HG03457 (cell line): Measurements from ENCODE around the gene EML1.

ENCODE experiments used
- ATAC-seq: cut with Tn5 transposase; IDR thresholded peaks from one replicate; pipeline ENCODE4 v1.9.1; 2021; ENCODE audit warnings: moderate number of reproducible peaks; ENCODE audit not compliant: unreplicated experiment

The EML1 gene

GRCh38 chr14:99821519-99822508, 28.6 kb downstream of the EML1 start:
- ATAC-seq, result no peak

DNA sequence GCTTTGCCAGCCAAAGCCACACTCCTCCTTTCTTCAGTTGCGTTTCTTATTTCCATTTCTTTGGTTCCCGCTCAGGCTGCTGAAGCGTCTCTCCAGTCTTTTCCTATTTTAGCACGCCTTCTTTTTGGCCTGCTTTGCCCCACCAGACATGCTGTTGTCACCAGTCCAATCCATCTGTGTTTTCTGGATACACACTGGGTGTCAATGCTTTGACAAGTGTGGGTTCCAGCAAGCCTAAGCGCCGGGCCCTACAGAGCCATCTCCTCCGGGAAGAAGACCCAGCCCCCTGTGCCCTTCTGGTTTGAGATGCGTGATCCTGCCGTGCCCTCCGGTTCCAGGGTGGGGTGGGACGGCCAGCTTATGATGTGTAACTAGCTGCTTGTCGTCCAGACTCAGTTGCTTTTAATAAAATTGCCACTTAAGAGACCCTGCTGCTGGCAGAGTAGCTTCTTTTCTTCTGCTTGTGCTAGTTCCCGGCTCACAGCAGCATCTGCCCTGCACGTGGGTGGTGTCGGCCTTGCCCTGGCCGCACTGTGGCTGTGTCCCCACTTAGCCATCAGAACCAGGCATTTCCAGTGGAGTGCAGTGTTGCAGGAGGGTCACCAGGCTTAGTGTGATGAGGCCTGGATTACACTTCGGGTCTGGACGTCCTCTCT, 29.7 kb downstream of the EML1 start:
- ATAC-seq, result no peak

DNA sequence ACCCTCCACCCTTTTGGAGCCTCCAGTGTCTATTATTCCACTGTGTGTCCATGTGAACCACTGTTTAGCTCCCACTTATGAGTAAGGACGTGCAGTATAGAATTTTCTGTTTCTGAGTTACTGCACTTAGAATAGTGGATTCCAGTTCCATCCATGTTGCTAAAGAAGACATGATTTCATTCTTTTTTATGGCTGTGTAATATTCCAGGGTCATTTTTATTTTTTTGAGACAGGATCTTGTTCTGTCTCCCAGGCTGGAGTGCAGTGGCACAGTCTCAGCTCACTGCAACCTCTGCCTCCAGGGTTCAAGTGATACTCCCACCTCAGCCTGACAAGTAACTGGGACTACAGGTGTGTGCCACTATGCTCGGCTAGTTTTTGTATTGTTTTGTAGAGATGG, 31.6 kb downstream of the EML1 start:
- no peak for ATAC-seq

GRCh38 chr14:99829450-99829849, 36.2 kb downstream of the EML1 start:
- ATAC-seq, result no peak

- ATAC-seq, result no peak
Observed at GRCh38 chr14:99831303-99831702, 38.1 kb downstream of the EML1 start.

GRCh38 chr14:99831903-99832685, 38.9 kb downstream of the EML1 start:
- ATAC-seq, result no peak

- ATAC-seq, result no peak
Observed at GRCh38 chr14:99837822-99838221, 44.6 kb downstream of the EML1 start.

- no peak for ATAC-seq
Observed at GRCh38 chr14:99838639-99839134, 45.5 kb downstream of the EML1 start.

DNA sequence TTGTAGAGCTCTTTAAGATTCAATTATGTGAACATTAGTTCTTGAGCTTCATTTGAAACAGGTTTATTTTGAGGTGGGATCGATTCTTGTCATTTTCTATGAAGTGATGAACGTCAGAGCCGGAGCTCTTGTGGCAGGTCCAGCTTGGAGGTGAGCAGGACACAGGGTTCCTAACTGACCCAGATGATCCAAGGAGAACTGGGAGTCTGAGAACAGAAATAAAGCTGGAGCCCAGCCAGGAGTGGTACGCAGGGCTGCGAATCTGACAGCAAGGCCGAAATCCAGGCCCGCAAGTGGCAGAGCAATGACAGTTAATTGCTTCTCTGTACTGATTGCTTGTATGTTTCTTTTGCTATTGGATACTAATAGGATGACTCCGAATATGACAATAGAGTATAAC, 46.5 kb downstream of the EML1 start:
- no peak for ATAC-seq

GRCh38 chr14:99840265-99840664, 47.1 kb downstream of the EML1 start:
- ATAC-seq, result no peak

DNA sequence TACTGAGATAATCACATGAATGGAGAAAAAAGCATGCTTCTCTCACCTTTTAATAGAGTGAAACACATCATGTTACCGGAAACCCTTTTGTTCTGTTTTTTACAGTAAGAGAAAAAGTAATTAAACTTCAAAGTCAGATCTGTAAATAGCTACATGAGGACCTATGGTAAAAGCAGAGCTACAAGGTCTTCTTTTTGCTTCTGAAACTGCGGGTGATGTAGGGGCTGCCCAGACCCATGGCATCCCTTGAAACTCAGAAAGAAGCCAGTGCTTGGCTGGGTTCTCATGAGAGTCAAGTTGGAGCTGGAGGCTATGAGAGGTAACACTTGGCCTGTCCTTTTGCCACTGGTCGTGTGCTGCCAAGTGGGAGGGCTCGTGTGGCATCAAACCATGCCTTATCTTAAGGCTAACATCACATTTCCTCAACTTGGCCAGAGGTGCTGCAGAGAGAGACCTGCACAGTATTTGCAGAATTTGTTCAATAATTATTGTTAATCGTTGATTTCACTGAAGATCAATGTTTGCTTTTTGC, 47.6 kb downstream of the EML1 start:
- ATAC-seq, result no peak

DNA sequence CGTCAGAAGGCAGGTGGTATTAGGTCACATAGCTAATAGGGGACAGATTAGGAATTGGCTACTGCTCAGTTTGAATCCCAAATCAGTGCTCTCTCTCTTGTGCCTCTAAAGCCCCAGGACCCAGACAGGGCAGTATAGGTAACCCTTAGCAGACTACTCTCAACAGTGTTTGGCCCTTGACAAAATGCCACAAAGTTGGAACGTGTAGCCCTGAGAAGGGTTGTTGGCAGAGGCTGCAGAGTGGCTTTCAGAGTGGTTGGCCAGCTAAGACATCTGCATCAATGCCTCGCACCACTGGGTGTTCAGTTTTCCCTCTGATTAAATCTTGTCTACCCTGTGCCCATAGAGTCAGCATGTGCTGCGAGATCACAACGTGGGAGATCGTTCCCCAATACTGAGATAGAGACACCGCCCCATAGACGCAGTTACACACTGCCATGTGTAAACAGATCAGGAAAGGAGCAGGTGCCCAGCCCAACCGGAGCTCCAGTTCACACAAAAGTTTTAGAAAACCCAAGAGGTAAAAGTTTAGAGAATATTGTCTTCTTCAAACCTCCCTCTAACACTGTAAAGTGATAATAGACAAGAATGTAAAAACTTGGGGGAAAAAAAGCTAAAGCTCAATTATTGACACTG, 48.3 kb downstream of the EML1 start:
- ATAC-seq, result no peak

- no peak for ATAC-seq
Observed at GRCh38 chr14:99842141-99842540, 48.9 kb downstream of the EML1 start.

DNA sequence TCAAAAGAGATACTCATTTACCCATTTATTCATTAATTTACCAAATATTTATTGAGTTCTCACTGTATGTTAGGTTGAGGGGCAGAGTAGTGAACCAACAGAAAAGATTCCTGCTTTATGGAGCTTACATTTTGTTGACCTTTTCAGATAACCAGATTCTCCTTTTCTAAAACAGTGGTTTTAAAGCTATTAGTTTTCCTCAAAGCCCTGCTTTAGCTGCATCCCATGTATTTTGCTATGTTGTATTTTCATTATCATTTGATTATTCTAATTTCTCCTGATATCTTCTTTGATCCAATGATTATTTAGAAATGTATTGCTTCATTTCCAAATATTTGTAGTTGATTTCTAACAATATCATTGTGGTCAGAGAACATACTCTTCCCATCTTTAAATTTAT, 53.6 kb downstream of the EML1 start:
- no peak for ATAC-seq

DNA sequence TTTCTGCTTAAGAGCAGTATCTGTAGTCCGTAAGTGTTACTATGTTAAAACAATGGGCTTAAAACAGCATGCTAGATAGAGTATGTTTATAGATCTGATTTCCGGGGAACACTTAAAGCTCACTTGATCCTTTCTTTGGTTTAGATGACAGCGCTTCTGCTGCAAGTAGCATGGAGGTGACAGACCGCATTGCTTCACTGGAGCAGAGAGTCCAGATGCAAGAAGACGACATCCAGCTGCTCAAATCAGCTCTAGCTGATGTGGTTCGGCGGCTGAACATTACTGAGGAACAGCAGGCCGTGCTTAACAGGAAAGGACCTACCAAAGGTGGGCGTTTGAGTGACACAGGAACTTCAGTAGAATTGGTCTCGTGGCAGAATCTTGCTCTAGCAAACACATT, 57.5 kb downstream of the EML1 start:
- no peak for ATAC-seq

- ATAC-seq, result no peak
Observed at GRCh38 chr14:99852578-99852977, 59.4 kb downstream of the EML1 start.

DNA sequence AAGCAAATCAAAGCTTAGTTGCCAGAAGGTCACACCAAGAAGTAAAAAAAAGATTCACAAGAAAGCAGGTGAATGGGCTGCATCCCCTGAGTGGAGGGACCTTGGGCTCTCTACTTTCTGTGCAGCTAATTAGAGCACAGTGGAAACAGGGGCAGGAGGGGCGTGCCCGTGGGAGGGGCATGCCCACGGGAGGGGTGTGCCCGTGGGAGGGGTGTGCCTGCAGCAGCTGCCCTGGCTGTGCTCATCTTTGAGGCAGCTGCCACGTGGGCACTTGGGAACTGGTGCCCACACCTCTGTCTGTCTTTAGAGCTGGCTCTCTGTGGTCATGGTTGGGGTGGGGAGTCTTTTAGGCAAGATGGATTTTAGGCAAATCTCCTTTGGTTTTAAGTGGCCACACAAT, 60.0 kb downstream of the EML1 start:
- ATAC-seq, result no peak

GRCh38 chr14:99854831-99855230, 61.6 kb downstream of the EML1 start:
- no peak for ATAC-seq

DNA sequence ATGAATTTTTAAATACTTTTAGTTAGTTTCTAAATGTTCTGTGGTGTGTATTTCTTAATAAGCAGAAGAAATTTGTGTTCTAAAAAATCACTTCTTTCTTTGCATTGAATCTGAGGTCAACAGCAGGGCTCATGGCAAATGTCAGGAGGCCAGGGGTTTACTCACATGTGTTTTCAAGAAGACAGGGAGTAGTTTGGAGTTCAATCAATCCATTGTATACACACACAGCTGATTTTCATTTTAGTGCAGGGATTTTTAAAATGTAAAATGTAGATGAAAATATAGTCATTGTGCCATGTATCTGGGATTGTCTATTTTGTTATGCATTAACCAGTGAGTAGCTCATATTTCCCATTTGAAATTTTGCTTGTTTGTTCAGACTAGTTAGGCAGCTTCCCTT, 62.1 kb downstream of the EML1 start:
- ATAC-seq, result no peak

- no peak for ATAC-seq
Observed at GRCh38 chr14:99857551-99857950, 64.3 kb downstream of the EML1 start.

DNA sequence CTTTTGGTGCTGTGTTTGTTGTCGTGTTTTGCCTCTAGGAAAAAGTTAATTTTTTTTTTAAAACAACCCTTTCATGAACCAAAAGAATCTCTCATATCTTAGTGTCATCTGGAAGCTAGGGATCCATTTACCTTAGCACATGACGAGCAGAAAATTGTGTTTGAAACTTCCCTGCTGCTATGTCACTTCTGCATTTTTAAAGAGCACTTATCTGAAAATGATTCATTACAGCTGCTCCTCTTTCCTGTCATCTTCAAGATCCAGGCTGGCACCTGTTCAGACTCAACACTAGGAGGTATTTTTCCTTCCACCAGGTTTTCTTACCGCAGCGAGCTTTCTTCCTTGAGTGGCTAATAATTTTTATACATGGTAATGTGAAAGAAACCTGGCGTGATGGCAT, 67.0 kb downstream of the EML1 start:
- no peak for ATAC-seq
